GM19395 (cell line): ENCODE results near the gene ANKDD1B.
"Not testable (repeated sequence)": the region's sequence is repeated elsewhere in the genome, so short reads cannot be mapped to it uniquely, and the experiment has no call there.

ENCODE experiments used
- ATAC-seq: cut with Tn5 transposase; IDR thresholded peaks from one replicate; pipeline ENCODE4 v1.9.1; 2021; ENCODE audit warnings: mild to moderate bottlenecking, moderate library complexity; ENCODE audit not compliant: unreplicated experiment

The ANKDD1B gene

GRCh38 chr5:75694781-75695180, 83.5 kb downstream of the ANKDD1B start:
- ATAC-seq, result no peak

DNA sequence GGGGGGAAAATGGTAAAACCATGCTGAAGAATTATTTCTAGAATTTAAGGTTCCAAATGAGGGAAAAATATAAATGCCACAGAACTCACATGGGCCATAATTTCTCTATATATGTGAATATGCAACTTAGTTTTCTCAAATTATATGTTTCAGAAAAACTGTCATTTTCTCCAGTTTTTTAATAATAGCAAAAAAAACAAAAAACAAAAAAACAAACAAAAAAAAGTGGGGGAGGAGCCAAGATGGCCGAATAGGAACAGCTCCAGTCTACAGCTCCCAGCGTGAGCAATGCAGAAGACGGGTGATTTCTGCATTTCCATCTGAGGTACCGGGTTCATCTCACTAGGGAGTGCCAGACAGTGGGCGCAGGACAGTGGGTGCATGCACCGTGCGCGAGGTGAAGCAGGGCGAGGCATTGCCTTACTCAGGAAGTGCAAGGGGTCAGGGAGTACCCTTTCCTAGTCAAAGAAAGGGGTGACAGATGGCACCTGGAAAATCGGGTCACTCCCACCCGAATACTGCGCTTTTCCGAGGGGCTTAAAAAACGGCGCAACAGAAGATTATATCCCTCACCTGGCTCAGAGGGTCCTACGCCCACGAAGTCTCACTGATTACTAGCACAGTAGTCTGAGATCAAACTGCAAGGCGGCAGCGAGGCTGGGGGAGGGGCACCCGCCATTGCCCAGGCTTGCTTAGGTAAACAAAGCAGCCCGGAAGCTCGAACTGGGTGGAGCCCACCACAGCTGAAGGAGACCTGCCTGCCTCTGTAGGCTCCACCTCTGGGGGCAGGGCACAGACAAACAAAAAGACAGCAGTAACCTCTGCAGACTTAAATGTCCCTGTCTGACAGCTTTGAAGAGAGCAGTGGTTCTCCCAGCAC, 84.5 kb downstream of the ANKDD1B start:
- not testable (repeated sequence) for ATAC-seq

DNA sequence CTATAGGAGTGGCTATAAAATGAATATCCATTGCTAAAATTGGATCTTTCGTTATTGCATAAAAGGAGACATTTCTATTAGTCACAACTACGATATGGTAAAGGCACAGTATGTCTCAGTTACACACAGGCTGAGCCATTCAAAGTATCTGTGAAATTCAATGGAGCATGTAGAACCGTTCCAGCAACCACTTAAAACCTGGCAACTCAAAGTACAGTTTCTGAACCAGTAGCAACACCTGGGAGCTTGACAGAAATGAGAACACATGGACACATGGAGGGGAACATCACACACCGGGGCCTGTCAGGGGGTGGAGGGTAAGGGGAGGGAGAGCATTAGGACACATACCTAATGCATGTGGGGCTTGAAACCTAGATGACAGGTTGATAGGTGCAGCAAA, 90.6 kb downstream of the ANKDD1B start:
- no peak for ATAC-seq

DNA sequence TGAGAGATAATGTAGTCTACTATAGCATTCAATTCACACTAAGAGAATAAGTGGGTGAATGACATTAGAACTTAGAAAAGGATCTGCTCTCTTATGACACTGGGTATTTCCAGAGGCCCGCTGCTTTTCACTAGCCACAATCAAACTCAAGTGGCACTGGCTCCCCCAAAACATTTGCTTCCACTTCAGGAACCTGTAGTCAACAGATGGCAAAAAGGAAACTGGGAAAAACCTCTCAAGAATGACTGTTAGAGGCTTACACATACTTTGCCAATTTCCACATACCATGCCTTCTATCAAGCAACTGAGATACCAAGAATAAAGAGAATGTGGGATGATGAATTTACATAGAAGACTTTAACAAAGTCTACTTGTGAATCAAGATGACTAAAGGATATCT, 94.8 kb downstream of the ANKDD1B start:
- ATAC-seq, result no peak

DNA sequence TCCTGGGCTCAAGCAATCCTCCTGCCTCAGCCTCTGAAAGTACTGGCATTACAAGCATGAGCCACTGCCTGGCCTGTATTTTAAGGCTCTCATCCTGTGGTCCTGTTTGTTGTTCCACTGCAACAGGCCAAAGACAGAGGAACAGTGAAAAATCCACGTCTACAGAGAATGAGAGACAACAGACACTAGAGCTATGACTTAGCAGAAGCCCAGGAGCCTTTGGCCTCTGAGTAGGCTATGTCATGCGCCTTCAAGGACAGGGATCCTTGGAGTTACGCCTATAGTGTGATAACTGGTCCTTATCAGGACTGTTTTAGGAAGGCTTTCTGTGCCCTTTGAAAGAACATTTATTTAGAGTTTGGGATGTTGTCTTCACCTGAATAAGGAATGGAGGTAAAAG, 95.5 kb downstream of the ANKDD1B start:
- no peak for ATAC-seq

GRCh38 chr5:75707911-75708509, 96.8 kb downstream of the ANKDD1B start:
- ATAC-seq, result no peak

GRCh38 chr5:75710637-75711036, 99.4 kb downstream of the ANKDD1B start:
- no peak for ATAC-seq

GRCh38 chr5:75711151-75711550, 99.9 kb downstream of the ANKDD1B start:
- ATAC-seq, result no peak

- no peak for ATAC-seq
Measured at GRCh38 chr5:75712091-75712490, 100.8 kb downstream of the ANKDD1B start.

- ATAC-seq, result peak; percentile 25
Measured at GRCh38 chr5:75716715-75717081, 105.4 kb downstream of the ANKDD1B start.

- ATAC-seq, result peak; percentile 96
Measured at GRCh38 chr5:75717082-75717922, 106.0 kb downstream of the ANKDD1B start, which contains the start of gene POC5. TSS of gene POC5 (minus strand) at chr5:75717437. CDS start at chr5:75712937, 4,500 bp downstream.

DNA sequence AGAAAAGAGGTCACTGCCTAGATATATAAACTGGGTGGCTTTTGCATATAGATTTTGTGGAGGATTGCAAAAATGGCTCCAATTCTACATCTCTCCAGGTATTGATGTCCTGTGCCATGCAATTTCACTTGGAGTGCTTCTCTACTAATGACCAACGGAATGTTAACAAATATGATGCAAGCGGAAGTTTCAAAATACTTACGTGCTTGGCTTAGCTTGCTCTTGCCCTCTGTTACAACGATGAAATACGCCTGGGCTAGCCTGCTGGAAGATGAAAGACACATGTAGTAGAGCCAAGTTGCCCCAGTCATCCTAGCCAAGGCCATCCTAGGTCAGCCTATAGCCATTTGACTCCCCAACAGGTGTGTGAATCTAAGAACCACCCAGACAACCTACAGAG, 109.6 kb downstream of the ANKDD1B start:
- ATAC-seq, result no peak
